HG02588 (cell line): ENCODE data around the gene TTC4.

Experiments
- ATAC-seq: cut with Tn5 transposase; IDR thresholded peaks from one replicate; pipeline ENCODE4 v1.9.1; 2021; ENCODE audit warnings: mild to moderate bottlenecking, moderate library complexity; ENCODE audit not compliant: unreplicated experiment

Gene TTC4

DNA sequence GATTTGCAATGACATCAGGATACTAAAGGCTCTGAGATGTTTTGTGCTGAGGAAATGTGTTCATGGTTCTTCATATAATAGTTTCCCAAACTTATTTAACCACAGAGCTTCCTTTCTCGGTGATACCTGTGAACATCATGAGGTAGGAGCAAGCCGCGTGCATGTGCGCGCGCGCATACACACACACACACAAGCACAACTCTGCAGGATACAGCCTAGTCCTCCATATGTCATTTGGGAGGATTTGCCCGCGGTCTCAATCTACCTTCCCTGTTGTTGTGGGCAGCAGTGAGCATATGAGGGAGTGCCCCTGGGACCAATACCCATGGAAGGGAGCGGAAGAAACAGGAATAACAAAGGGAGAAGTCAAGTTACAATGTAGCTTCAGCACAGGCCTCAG lies 12.2 kb upstream of the TTC4 start:
- ATAC-seq: no peak

DNA sequence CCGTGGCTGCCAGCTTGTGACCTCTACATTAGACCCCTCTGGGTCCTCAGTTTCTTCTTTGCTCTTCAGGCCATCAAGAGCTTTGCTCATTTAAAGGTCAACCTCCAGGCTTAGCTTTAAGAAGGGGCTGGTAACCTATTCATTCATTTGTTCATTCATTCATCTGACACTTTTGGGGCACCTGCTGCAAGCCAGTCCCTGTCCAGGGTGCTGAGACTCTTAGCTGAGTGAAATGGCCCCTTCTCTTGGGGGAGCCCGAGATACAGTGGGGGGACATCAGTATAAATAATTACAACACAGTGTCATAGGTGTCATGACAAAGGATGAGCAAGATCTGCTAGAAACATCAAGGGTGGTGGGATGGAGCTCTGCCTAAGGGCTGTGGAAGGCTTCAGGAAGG lies 10.5 kb upstream of the TTC4 start:
- ATAC-seq: no peak

- no peak for ATAC-seq
Observed at GRCh38 chr1:54706419-54706818, 9.2 kb upstream of the TTC4 start.

GRCh38 chr1:54708385-54708784 lies 7.3 kb upstream of the TTC4 start:
- no peak for ATAC-seq

DNA sequence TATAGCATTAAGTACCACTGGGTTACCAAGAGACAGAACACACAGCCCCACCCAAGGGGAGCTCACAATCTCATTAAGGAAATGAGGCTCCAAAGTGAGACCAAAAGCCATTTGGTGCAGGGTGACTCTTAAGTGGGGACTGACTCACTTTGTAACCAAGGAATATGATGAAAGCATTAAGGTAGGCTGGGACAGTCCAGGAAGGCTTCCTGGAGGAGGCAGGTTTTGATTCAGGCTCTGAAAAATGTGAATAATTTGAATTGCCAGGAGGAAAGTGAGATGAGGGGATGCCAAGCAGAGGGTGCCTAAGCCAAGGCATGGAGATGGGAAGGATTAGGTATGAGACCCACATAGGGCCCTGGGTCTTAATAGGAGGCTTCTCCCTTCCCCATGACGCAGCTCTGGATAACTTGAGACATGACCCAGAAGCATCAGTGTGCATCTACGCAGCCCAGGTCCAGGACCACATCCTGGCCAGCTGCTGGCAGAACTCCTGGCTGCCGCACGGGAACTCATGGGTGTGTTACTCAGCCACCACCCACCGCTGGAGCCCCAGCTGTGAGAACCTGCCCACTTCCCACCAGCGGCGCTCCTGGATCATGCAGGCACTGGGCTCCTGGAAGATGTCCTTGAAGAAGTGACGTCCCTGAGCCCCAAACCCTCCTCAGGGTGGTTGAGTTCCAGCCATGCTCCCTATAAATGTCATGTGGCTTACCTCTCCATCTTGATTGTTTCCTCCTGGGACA lies 5.9 kb upstream of the TTC4 start:
- ATAC-seq: no peak

- ATAC-seq: no peak
Observed at GRCh38 chr1:54710434-54710833, 5.2 kb upstream of the TTC4 start.

- no peak for ATAC-seq
Observed at GRCh38 chr1:54710841-54711240, 4.8 kb upstream of the TTC4 start.

DNA sequence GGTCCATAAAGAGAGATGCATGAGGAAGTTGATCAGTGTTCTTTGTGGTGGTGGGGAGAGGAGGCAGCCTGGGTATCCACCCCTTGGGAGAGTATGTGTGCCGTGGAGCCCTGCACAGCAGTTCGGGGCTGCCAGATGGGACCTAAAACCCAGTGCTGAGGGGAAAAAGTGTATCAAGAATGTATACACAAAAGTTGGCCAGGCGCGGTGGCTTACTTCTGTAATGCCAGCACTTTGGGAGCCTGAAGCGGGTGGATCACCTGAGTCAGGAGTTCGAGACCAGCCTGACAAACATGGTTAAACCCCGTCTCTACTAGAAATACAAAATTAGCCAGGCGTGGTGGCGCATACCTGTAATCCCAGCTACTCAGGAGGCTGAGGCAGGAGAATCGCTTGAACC lies 4.1 kb upstream of the TTC4 start:
- ATAC-seq: no peak

DNA sequence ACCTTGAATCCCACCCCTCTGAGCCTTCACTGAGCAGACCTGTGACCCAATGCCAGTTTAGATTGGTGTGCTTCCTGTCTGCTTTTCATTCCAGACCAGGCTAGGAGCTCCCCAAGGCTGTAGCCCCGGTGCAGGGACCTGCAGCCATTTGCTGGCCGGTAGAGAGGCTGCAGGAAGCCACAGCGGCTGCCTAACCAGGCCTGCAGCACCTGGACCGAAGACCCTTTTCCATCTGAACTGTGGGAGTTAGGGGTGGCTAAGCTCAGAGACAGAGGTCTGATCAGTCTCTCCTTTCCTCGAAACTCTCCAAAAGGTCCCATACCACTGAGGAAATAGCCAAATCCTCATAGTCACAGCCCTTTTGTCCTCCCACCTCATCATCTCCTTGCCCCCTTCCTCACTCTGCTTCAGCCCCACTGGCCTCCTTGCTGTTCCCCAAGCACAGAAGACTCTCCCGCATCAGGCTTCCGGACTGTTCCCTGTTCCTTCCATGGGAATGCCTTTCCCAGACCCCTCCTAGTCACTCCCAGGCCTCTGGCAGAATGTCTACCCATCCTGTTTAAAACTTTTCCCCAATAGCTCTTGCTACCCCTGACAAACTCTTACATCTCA lies 674 bp upstream of the TTC4 start:
- ATAC-seq: no peak

- ATAC-seq: no peak
Observed at GRCh38 chr1:54716299-54717047, 812 bp downstream of the TTC4 start.

DNA sequence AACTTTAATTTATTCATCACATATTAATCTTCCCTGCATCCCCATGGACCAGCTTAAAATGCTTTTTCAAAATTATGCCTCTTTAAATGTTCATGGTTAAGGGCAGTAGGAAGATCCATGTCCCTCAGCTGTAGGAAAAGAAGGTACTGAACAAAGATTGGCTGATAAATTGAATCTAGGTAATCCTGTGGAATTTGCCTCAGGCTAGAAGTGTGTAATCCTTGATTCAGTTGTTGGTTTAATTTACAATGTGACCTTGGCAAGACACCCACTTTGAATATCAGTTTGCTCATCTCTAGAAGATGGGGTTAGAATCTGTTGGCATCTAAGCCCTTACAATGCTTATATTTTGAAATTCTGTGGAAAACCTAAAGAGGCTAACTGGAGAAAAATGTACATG lies 6.1 kb downstream of the TTC4 start:
- ATAC-seq: no peak

- ATAC-seq: no peak
Observed at GRCh38 chr1:54723985-54724384, 8.3 kb downstream of the TTC4 start.

GRCh38 chr1:54724771-54725170 lies 9.1 kb downstream of the TTC4 start:
- ATAC-seq: no peak

DNA sequence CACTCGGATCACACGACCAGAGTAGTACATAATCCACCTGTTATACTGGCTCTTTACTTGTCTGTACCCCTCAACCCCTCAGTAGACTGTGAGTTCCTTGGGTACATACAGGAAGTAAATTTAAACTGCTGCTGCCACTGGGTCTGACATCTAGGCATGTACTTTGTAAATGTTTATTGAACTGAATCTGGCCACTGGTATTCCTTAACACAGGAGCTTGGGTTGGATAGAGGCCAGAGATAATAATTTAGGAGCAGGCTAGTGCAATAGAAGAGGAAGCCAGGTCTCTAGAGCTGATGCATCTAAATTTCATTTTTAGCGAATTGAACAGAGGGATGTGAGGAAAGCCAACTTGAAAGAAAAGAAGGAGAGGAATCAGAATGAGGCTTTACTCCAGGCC lies 12.4 kb downstream of the TTC4 start:
- no peak for ATAC-seq

DNA sequence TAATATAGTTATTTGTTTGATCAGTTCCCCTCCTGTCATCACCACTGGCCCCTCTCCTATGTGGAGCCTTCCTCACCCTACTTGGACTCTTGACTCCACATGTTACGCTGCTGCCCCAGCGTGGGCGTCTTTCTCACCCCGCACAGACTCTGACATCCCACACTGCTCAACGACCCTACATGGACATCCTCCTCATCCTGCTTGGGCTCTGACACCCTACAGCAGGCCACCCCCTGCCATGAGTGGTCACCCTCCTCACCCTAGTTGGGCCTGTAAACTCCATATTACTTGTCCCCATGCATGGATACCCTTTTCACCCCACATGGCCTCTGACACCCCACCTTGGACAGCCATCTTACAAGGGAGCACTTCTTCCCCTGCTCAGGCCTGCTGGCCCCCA lies 21.0 kb downstream of the TTC4 start:
- no peak for ATAC-seq

DNA sequence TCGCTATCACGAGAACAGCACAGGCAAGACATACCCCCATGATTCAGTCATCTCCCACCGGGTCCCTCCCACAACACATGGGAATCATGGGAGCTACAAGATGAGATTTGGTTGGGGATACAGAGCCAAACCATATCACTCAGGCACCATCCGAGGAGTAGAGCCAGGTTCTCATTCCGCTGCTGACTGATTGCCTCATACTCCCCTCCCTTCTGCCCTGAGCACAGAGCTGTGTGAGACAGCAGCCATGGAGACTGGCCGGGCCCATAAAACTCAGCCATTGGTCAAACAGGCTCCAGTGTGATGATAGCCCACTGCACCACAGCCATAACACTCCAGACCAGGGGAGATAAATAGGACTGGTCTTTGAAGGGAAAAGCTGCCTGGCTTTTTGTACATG lies 22.6 kb downstream of the TTC4 start:
- ATAC-seq: no peak

DNA sequence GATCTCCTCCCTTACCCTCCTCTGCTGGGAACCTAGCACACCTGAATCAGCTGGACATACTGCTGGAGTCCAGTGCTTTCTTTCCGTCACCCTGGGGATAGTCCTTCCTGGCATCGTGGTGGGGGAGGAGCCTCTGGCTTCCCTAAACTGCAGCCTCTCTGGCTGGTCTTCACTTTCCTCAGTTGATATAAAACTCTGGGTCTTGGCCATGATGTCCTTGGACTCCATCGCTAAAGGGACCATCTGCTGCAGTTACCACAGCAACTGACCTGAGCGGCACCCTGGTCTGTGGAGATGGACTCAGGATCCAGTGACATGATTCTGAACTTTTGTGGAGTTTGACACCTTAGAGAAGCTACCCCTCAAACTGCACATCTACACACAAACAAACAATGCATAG lies 25.9 kb downstream of the TTC4 start:
- no peak for ATAC-seq

DNA sequence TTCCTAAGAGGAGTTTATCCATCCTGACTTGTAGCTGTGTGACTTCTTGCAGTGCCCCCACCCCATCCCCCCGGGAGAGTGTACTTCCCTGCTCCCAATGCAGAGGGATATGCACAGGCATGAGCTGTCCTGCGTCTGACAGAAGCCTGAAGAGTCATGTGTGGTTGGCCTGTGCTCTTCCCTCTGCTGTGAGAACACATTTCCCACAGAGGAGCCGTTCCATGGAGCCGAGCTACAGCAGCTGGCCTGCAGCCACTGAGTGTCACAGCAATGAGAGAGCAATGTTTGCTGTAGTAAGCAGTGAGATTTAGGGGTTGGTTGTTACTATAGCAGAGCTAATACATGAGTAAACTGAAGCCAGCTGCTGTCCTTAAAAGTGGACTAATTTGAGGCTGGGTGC lies 26.6 kb downstream of the TTC4 start:
- no peak for ATAC-seq

- ATAC-seq: no peak
Observed at GRCh38 chr1:54743416-54744226, 28.0 kb downstream of the TTC4 start.

GRCh38 chr1:54744696-54745095 lies 29.0 kb downstream of the TTC4 start:
- ATAC-seq: no peak

GRCh38 chr1:54745274-54745673 lies 29.6 kb downstream of the TTC4 start:
- ATAC-seq: no peak
